ENCODE measurements around the gene HOXB2. TPM values are rescaled to one million over a fixed set of nuclear protein-coding genes. Genes with fewer than 3 reads are reported as not detected.

The HOXB2 gene
- polyA plus RNA-seq, 1 donor from 2014 or later = not detected

- Histone ChIP-seq H3K27me3 (ENCODE audit: insufficient read depth, low read depth, low read length) (peaks cover 100% of the 10 kb centered on the region), H3K9me2 (ENCODE audit: insufficient read depth, low read length) (no peaks in the 10 kb centered on the region), H3K9me3 (ENCODE audit: low read length) (no peaks in the 10 kb centered on the region), H3K9ac (ENCODE audit: low read length) (no peak overlapping the region), H3K36me3 (ENCODE audit: insufficient read depth, low read length) (no peaks in the 10 kb centered on the region), H3K27ac (ENCODE audit: low read length) (no peak overlapping the region), H4K20me1 (ENCODE audit: insufficient read depth) (no peaks in the 10 kb centered on the region), H3F3A (ENCODE audit: insufficient read depth, low read length, poor library complexity, severe bottlenecking) (no peaks in the 10 kb centered on the region), H3K79me2 (replicated peaks; ENCODE audit: insufficient read depth, low read length) (no peaks in the 10 kb centered on the region), H3K4me2 (ENCODE audit: low read length) (no peak overlapping the region), H2AFZ (ENCODE audit: low read depth, low read length) (no peak overlapping the region), H3K4me3 (ENCODE audit: low read length) (no peak overlapping the region)
- no peak for TF ChIP-seq POLR2AphosphoS5 (IDR thresholded peaks at IDR 0.05)
- TF ChIP-seq TAF1 (IDR thresholded peaks at IDR 0.05; ENCODE audit: low read depth) = no peak
- TF ChIP-seq, protein P1, sequence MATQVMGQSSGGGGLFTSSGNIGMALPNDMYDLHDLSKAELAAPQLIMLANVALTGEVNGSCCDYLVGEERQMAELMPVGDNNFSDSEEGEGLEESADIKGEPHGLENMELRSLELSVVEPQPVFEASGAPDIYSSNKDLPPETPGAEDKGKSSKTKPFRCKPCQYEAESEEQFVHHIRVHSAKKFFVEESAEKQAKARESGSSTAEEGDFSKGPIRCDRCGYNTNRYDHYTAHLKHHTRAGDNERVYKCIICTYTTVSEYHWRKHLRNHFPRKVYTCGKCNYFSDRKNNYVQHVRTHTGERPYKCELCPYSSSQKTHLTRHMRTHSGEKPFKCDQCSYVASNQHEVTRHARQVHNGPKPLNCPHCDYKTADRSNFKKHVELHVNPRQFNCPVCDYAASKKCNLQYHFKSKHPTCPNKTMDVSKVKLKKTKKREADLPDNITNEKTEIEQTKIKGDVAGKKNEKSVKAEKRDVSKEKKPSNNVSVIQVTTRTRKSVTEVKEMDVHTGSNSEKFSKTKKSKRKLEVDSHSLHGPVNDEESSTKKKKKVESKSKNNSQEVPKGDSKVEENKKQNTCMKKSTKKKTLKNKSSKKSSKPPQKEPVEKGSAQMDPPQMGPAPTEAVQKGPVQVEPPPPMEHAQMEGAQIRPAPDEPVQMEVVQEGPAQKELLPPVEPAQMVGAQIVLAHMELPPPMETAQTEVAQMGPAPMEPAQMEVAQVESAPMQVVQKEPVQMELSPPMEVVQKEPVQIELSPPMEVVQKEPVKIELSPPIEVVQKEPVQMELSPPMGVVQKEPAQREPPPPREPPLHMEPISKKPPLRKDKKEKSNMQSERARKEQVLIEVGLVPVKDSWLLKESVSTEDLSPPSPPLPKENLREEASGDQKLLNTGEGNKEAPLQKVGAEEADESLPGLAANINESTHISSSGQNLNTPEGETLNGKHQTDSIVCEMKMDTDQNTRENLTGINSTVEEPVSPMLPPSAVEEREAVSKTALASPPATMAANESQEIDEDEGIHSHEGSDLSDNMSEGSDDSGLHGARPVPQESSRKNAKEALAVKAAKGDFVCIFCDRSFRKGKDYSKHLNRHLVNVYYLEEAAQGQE (IDR thresholded peaks at IDR 0.05; ENCODE audit: borderline replicate concordance) = no peak
- TF ChIP-seq CTCF (IDR thresholded peaks at IDR 0.05; ENCODE audit: poor library complexity, severe bottlenecking) = no peak
- no peak for TF ChIP-seq EP300 (conservative IDR thresholded peaks at IDR 0.05; ENCODE audit: poor library complexity, severe bottlenecking)
- TF ChIP-seq SMC3 (conservative IDR thresholded peaks at IDR 0.05; ENCODE audit: poor library complexity) = no peak
- TF ChIP-seq EZH2 (IDR thresholded peaks at IDR 0.05; ENCODE audit: borderline replicate concordance, insufficient read depth, low read length, poor library complexity, severe bottlenecking) = no peak
- TF ChIP-seq MXI1 (conservative IDR thresholded peaks at IDR 0.05; ENCODE audit: poor library complexity, severe bottlenecking) = no peak
- TF ChIP-seq RAD21 (conservative IDR thresholded peaks at IDR 0.05) = no peak
Observed at GRCh38 chr17:48549281-48549630, 4.3 kb upstream of the HOXB2 start.

DNA sequence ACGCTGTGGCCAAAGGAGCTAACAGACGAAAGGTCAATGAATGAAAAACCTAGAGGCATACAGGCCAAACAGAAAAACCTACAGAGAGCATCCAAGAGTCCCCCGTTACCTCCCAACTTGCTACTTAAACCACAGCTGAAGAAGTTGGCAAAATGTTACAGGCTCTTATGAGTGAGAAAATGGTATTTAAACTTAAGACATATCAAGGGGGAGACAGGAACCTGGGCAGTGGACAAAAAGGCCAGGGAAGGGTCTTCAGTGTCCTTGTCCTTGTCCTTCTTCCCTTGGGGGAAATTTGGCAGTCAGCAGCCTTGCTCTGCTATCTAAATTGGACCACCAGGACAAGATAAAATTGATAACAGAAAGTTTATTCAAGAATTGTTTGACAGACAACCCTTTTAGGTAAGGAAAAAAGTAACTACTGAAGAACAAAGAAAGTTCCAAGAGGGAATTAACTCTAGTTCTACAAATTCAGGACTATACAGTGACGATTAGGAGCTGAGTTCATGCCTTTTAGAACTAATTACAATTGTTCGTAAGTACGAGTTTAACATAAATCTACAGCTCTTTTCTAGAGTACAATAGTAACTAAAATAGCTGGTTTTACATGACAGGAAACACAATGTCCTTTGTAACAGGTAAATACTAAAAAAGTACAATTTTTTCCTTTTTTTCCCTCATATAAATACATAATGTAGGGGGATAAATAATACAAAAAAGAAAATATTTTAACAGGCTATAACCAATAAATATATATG, 3.8 kb upstream of the HOXB2 start:
- H3K9me2 ChIP-seq (ENCODE audit: insufficient read depth, low read length) = no peaks in the 10 kb centered on the region
- H3F3A ChIP-seq (ENCODE audit: insufficient read depth, low read length, poor library complexity, severe bottlenecking) = no peaks in the 10 kb centered on the region
- H4K20me1 ChIP-seq (ENCODE audit: insufficient read depth) = no peaks in the 10 kb centered on the region
- H3K79me2 ChIP-seq (replicated peaks; ENCODE audit: insufficient read depth, low read length) = no peaks in the 10 kb centered on the region
- H2AFZ ChIP-seq (ENCODE audit: low read depth, low read length) = no peak overlapping the region
- H3K9ac ChIP-seq (ENCODE audit: low read length) = no peak overlapping the region
- no peak overlapping the region for H3K4me3 ChIP-seq (ENCODE audit: low read length)
- no peaks in the 10 kb centered on the region for H3K36me3 ChIP-seq (ENCODE audit: insufficient read depth, low read length)
- peaks cover 100% of the 10 kb centered on the region for H3K27me3 ChIP-seq (ENCODE audit: insufficient read depth, low read depth, low read length)
- no peak for TF ChIP-seq MXI1 (conservative IDR thresholded peaks at IDR 0.05; ENCODE audit: poor library complexity, severe bottlenecking)
- no peak for TF ChIP-seq CTCF (IDR thresholded peaks at IDR 0.05; ENCODE audit: poor library complexity, severe bottlenecking)
- TF ChIP-seq POLR2AphosphoS5 (IDR thresholded peaks at IDR 0.05) = no peak
- TF ChIP-seq, protein P1 (IDR thresholded peaks at IDR 0.05; ENCODE audit: borderline replicate concordance) = no peak
- no peak for TF ChIP-seq RAD21 (conservative IDR thresholded peaks at IDR 0.05)
- TF ChIP-seq EZH2 (IDR thresholded peaks at IDR 0.05; ENCODE audit: borderline replicate concordance, insufficient read depth, low read length, poor library complexity, severe bottlenecking) = no peak
- no peak for TF ChIP-seq TAF1 (IDR thresholded peaks at IDR 0.05; ENCODE audit: low read depth)
- TF ChIP-seq SMC3 (conservative IDR thresholded peaks at IDR 0.05; ENCODE audit: poor library complexity) = no peak
- no peak for TF ChIP-seq EP300 (conservative IDR thresholded peaks at IDR 0.05; ENCODE audit: poor library complexity, severe bottlenecking)
- H3K27ac ChIP-seq (ENCODE audit: low read length) = no peak overlapping the region
- H3K9me3 ChIP-seq (ENCODE audit: low read length) = no peaks in the 10 kb centered on the region
- H3K4me2 ChIP-seq (ENCODE audit: low read length) = no peak overlapping the region
